RWPE2 (cell line): Measurements from ENCODE around the gene AKAP13.

Source experiments
- ATAC-seq: fragments of 200-7000 bp; cut with Tn5 transposase; 3 replicates; pipeline ENCODE4 v1.9.1; 2021; ENCODE audit warnings: low read depth
- DNase-seq: peaks from one replicate; pipeline ENCODE4 v3.0.0-alpha.2; 2020; ENCODE audit warnings: low spot score
- H3K27ac ChIP-seq: fragments of 450-650 bp; 2 replicates; pipeline ENCODE4 v1.5.1; 2017; ENCODE audit warnings: mild to moderate bottlenecking; ENCODE audit not compliant: poor library complexity, severe bottlenecking
- H3K27me3 ChIP-seq: fragments of 250-450 bp; sonication (Bioruptor Pico); 2 replicates; pipeline ENCODE4 v1.5.1; 2021; ENCODE audit warnings: mild to moderate bottlenecking, moderate library complexity; ENCODE audit not compliant: insufficient read depth, poor library complexity, severe bottlenecking
- H3K36me3 ChIP-seq: fragments of 250-450 bp; sonication (Bioruptor Pico); 2 replicates; pipeline ENCODE4 v1.5.1; 2020; ENCODE audit warnings: low read depth, mild to moderate bottlenecking, moderate library complexity
- H3K4me1 ChIP-seq: fragments of 250-450 bp; sonication (Bioruptor Pico); 2 replicates; pipeline ENCODE4 v1.5.1; 2021; ENCODE audit warnings: mild to moderate bottlenecking, moderate library complexity; ENCODE audit not compliant: insufficient read depth, poor library complexity, severe bottlenecking
- H3K4me3 ChIP-seq: fragments of 250-450 bp; sonication (Bioruptor Pico); 2 replicates; pipeline ENCODE4 v1.5.1; 2021; ENCODE audit warnings: mild to moderate bottlenecking, moderate library complexity; ENCODE audit not compliant: severe bottlenecking
- H3K9me3 ChIP-seq: fragments of 250-450 bp; sonication (Bioruptor Pico); 2 replicates; pipeline ENCODE4 v1.5.1; 2021; ENCODE audit warnings: mild to moderate bottlenecking, moderate library complexity; ENCODE audit not compliant: severe bottlenecking
- TF ChIP-seq, protein P1 (sequence below): fragments of 450-650 bp; IDR thresholded peaks from one replicate; pipeline ENCODE4 v1.5.1; 2017; ENCODE audit warnings: mild to moderate bottlenecking, moderate library complexity; ENCODE audit not compliant: poor library complexity, severe bottlenecking

AKAP13 gene

DNA sequence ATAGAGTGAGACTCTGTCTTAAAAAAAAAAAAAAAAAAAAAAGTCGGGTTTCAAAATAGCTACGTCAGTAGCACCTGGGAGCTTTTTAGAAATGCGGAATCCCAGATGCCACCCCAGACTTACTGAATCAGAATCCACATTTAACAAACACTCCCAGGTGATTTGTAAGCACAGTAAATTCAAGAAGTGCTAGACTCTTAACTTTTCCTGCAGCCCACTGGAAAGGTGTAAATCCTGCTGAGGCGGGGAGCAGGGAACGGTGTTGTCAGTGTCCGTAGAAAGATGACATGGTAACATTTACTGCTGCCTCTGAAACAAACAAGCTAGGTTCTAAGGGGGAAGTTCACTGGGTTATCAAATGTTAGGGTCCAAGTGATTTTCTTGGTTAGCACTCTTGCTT is 2.4 kb upstream of the AKAP13 start:
- Histone ChIP-seq H3K9me3 (no peaks in the 10 kb centered on the region), H3K27ac (no peak overlapping the region), H3K36me3 (peaks cover 5% of the 10 kb centered on the region), H3K27me3 (no peaks in the 10 kb centered on the region), H3K4me3 (no peak overlapping the region), H3K4me1 (peaks cover 13% of the 10 kb centered on the region)
- TF ChIP-seq, protein P1, sequence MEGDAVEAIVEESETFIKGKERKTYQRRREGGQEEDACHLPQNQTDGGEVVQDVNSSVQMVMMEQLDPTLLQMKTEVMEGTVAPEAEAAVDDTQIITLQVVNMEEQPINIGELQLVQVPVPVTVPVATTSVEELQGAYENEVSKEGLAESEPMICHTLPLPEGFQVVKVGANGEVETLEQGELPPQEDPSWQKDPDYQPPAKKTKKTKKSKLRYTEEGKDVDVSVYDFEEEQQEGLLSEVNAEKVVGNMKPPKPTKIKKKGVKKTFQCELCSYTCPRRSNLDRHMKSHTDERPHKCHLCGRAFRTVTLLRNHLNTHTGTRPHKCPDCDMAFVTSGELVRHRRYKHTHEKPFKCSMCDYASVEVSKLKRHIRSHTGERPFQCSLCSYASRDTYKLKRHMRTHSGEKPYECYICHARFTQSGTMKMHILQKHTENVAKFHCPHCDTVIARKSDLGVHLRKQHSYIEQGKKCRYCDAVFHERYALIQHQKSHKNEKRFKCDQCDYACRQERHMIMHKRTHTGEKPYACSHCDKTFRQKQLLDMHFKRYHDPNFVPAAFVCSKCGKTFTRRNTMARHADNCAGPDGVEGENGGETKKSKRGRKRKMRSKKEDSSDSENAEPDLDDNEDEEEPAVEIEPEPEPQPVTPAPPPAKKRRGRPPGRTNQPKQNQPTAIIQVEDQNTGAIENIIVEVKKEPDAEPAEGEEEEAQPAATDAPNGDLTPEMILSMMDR: no peak
- no peak for DNase-seq
- ATAC-seq: no peak

DNA sequence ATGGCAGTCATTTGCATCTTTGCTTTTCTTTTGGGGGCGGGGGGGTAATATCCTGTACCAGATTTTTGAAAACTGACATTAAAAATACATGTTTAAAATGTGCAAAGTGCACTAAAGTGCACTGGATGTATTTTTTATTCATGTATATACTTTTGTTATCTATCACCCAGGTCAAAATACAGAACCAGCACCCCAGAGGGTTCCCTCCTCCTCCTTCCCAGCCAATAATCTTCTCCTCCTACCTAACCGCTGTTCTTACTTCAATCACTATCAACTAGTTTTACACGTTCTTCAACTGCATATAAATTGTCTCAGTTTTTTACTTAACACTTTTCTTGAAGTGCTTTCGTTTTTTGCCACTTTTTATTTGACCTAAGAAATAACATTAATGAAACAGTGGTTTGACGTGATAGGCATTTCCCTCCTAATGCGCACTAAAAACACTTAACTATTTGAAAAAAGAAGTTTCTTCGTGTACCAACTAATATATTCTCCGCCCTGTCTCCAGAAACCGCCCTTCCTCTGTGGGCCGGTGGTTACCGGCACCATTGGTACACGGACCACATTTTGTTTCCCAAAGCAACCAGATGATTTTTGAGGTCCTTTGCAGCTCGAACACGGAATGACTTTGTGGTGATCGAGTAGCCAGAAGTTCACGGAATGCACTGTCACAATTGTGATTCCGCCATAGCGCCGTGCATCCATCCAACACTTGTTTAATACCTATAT is 836 bp upstream of the AKAP13 start:
- Histone ChIP-seq H3K27me3 (no peaks in the 10 kb centered on the region), H3K4me3 (peak overlapping the region; percentile 99), H3K9me3 (no peaks in the 10 kb centered on the region), H3K4me1 (peaks cover 23% of the 10 kb centered on the region), H3K36me3 (peaks cover 9% of the 10 kb centered on the region), H3K27ac (peak overlapping the region; percentile 71)
- 0 out of 3 replicates have a peak, but pooled peaks have one; percentile 13 for ATAC-seq
- TF ChIP-seq, protein P1: no peak
- DNase-seq: no peak

DNA sequence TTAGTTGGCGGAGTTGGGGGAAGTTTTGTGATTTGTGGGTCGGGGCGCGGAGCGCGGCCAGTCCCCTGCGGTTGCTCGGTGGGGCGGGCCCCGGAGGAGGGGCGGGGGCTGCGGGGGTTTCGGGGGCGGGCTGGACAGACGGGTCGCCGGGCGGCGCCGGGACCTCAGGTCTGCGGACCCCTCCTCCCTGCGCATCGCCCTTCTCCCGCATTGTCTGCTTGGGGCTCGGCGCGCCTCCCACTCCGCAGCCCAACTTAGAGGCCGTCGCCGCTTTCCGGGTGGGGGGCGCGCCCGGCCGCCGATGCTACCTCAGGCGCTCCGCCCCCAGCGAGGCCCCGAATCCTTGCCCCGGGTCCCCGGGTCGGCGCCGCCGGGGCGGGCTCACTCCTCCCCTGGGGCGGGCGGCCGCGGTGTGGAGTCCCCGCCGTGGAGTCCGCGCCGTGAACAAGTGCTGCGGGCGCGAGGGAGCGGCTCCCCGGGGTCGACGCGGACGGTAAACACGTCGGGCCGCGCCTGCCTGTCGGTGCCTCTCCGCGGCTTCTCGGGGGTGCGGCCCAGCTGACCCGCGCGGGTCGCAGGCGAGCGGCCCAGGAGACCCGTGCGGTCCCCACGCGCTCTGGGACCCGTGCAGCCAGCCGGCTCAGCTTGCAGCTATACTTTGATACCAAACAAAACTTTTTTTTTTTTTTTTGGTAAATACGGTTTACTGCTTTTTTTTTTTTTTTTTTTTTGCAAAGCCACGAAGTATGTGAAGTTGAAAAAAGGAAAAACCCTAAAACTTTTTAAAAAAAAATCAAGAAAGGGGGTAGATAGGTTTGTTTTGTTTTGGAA is 624 bp downstream of the AKAP13 start:
- DNase-seq: peak; percentile 72
- peak; percentile 29 for ATAC-seq

DNA sequence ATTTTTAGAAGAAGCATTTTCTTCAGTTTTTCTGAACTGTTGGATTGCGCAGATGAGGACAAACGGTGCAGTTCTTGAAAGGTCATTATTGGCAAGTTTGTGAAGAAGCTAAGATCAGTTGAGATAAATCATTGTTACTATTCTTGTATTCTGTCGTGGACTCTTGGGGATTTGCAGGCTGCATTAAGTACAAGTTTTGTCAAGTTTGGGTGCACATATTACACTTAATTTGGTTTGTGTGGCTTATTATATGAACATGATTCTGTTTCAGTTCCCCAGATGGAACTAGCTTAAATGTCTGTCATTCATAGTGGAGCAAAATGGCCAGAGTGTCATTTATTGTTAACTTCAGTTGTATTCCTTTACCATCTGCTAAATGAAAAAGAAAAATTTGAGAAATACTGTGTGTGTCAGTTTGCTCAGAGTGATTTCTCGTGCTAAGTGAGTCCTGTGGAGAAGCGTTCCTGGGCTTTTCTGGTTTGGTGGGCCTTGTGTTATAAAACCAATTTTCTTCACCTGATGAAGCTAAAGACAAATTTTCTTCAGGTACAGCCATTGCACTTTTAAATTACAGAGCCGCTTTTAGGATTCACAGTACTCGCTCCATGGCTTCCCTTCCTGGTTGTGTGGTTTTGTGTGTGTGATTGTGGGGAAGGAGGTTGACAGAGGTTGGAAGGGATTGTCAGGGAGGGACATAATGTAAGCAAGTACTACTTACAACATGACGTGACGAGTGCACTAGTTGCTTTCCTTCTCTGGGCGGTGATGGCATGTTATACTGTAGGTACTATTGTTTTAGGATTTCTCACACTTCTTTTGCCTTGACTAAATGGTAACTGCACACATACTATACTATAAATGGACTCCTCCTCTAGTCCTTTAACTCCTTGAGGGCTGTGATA is 1.7 kb downstream of the AKAP13 start:
- TF ChIP-seq, protein P1: no peak
- no peak for DNase-seq
- Histone ChIP-seq H3K36me3 (peaks cover 25% of the 10 kb centered on the region), H3K4me3 (peak overlapping the region; percentile 99), H3K27ac (peak overlapping the region; percentile 71), H3K4me1 (peaks cover 23% of the 10 kb centered on the region), H3K9me3 (no peaks in the 10 kb centered on the region), H3K27me3 (no peaks in the 10 kb centered on the region)
- ATAC-seq: no peak

More for the DNA sequence above, 624 bp downstream of the AKAP13 start:
- TF ChIP-seq, protein P1: no peak
- Histone ChIP-seq H3K9me3 (no peaks in the 10 kb centered on the region), H3K4me3 (peak overlapping the region; percentile 99), H3K36me3 (peaks cover 17% of the 10 kb centered on the region), H3K27me3 (no peaks in the 10 kb centered on the region), H3K4me1 (peaks cover 23% of the 10 kb centered on the region), H3K27ac (peak overlapping the region; percentile 71)
